Testis (tissue), 2 donors: ENCODE measurements around the gene SIPA1L2.

ENCODE experiments used
- CTCF ChIP-seq, 3 experiments: fragments of 450-650 bp in 2 of 3; fragments of 200-600 bp in 1 of 3; sonication (generic) in 1 of 3; IDR thresholded peaks; one replicate each; pipeline ENCODE4 v1.5.1; 2016 to 2019; ENCODE audit warnings: antibody characterized with exemption in 3 of 3, mild to moderate bottlenecking in 2 of 3, moderate library complexity in 1 of 3
- POLR2A ChIP-seq: fragments of 450-650 bp; IDR thresholded peaks from one replicate; pipeline ENCODE4 v1.6.1; 2017; ENCODE audit warnings: antibody characterized with exemption, mild to moderate bottlenecking, moderate library complexity

GRCh38 chr1:232667094-232667777 lies 37.3 kb upstream of the SIPA1L2 start:
- TF ChIP-seq CTCF (IDR thresholded peaks at IDR 0.05) (no peak), POLR2A (no peak)
